GM12874 (cell line): Measurements from ENCODE around the gene CCDC158.

Experiments used
- CTCF ChIP-seq: IDR thresholded peaks from 2 replicates; pipeline ENCODE4 v1.5.1; 2011; ENCODE audit warnings: low read depth, mild to moderate bottlenecking, control low read depth, low read length, moderate library complexity; ENCODE audit not compliant: insufficient read depth

CCDC158 gene

DNA sequence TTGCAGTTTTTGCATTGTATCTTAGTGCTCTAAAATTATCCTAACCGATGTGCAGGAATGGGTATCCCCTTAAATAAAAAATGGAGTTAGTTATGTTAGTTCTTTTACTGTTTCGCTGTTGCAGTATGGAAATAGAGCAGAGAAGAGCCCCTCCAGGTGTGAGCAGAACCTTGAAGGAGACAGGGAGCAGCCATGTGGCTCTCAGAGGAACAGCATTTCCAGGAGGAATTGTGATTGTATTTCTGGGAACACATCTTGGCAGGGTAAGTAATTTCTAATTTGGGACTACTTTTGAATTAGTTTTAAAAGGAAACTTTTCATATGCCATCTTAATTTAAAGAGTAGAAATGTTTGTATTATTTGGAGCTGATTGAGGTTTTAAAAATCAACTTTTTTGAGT, 5.3 kb upstream of the CCDC158 start:
- no peak for TF ChIP-seq CTCF

- no peak for TF ChIP-seq CTCF
Observed at GRCh38 chr4:76420188-76420761, 666 bp downstream of the CCDC158 start.

DNA sequence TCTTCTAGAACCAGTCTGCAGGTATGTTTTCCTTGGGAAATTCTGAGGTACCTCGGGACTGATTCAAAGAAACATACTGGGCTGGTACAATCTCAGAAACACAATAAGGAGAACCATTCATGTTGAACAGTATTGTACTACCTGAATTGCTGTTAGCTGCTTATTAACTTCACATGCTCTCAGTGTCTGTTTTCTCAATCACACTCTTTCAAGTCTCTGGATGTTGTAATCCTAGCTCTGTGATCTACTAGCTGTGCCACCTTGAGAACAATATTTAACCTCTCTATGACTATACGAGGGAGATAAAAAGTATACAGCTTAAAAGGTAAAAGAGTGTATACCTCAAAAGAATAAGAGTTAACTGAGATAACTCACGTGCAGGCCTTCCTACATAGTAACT, 10.3 kb downstream of the CCDC158 start:
- no peak for TF ChIP-seq CTCF

DNA sequence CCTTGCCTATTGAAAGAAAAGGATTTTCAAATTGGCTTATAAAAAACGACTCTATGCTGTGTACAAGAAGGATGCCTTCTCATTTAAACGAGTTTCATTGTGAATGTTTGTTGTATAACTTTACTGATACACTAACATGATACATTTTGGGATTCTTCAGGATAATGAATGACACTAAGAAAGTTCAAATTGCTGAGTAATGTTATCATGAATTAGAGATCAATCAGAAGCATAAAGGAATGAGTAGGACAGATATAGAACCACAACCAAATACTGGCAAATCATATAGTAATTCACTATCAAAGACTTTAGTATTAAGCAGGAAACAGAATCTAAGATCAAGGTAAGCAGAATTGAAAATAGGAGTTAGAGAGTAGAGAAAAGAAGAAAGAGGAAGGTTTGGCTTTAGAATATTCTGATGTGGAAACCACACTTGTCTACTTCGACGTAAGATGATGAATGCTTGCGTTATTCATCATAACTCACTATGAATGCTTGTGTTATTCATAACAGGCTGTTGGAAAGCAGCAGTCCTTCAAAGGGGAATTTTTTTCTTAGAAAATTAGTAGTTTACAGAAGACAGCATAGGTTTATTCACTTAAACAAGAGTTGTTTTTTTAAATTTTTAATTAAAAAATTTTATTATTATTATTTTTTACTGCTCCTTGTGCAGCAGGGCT, 13.4 kb downstream of the CCDC158 start:
- no peak for TF ChIP-seq CTCF

GRCh38 chr4:76406081-76406480, 14.9 kb downstream of the CCDC158 start:
- no peak for TF ChIP-seq CTCF

- no peak for TF ChIP-seq CTCF
Observed at GRCh38 chr4:76401654-76402053, 19.3 kb downstream of the CCDC158 start.

DNA sequence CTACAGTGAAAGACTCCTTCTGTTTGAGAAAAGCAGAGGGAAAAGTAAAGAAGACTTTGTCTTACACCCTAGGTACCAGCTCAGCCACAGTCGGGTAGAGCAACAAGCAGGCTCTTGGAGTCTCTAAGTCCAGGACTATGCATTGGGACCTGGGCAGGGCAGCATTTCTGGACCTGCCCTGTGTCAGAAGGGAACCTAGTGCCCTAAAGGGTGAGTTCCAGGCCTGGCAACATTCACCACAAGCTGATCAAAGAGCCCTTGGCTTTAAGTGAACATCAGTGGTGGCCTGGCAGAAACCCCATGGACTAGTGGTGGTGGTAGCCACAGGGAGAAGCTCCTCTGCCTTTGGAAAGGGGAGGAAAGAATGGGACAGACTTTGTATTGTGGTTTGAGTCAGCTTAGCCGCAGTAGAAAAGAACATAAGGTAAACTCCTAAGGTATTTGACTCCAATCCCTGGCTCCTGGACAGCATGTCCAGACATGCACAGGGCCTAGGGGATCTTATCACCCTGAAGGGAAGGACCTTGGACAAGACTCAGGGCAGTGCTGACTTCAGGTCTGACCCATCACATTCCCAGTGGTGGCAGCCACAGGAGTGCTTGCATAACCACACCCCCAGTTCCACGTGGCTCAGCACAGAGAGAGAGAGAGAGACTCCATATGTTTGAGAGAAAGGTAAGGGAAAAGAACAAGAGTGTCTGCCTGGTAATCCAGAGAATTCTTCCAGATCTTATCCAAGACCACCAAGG, 32.6 kb downstream of the CCDC158 start:
- TF ChIP-seq CTCF: no peak
